Mucosa of descending colon (tissue), 3 donors: Measurements from ENCODE around the gene KIR2DL4. TPM values are rescaled to one million over a fixed set of nuclear protein-coding genes. Genes with fewer than 3 reads are reported as not detected.
"Not testable (repeated sequence)": the region's sequence is repeated elsewhere in the genome, so short reads cannot be mapped to it uniquely, and the experiment has no call there.

Source experiments
- ATAC-seq: fragments of 200-7000 bp; cut with Tn5 transposase; one replicate; pipeline ENCODE4 v1.9.1; 2020; ENCODE audit warnings: mild to moderate bottlenecking, moderate library complexity
- DNase-seq, 3 donors: peaks; one replicate each; pipeline ENCODE4 v3.0.0-alpha.2; 2020
- H3K36me3 ChIP-seq: fragments of 200-600 bp; one replicate; pipeline ENCODE4 v1.8.0; 2021; ENCODE audit warnings: low read depth, mild to moderate bottlenecking
- H3K4me1 ChIP-seq: fragments of 200-600 bp; one replicate; pipeline ENCODE4 v1.8.0; 2021; ENCODE audit warnings: low read depth, mild to moderate bottlenecking
- H3K4me3 ChIP-seq: fragments of 200-600 bp; one replicate; pipeline ENCODE4 v1.8.0; 2021; ENCODE audit warnings: mild to moderate bottlenecking
- H3K9me3 ChIP-seq: fragments of 200-600 bp; one replicate; pipeline ENCODE4 v1.8.0; 2021; ENCODE audit warnings: mild to moderate bottlenecking
- intact Hi-C, 2 donors: fragments of 100-400 bp; cut with DNase I in 1 of 2; cut with micrococcal nuclease in 1 of 2; formaldehyde crosslinking; loops; one replicate each; pipeline versions ENCODE4 v1.11.0 to v1.11.1; 2022; cut with DNase I, micrococcal nuclease
- long read RNA-seq, 2 donors: library from polyadenylated mRNA; unstranded; transcript quantifications; one replicate each; pipeline ENCODE4 v2.0.0, GENCODE V29; 2019 to 2021
- total RNA-seq, 3 donors: library from RNA; stranded (reverse); fragmentation: NEBNext Ultra II Directional in 2 of 3; extraction: Animal tissue kit (Norgen Biotek cat#: 25700) in 2 of 3; gene quantifications; one replicate each; pipeline versions ENCODE4 v1.2.1 to v1.2.4, GENCODE V29; 2021 to 2023
- TF ChIP-seq, protein P1 (sequence below): fragments of 200-600 bp; IDR thresholded peaks from one replicate; pipeline ENCODE4 v1.8.0; 2022; ENCODE audit warnings: antibody characterized with exemption, mild to moderate bottlenecking
- donor health status: DM: no; HTN: no; CAD: no; lungs with moderate emphysema.
- donor health status: DM: no; HTN: no; CAD: no.
- donor health status: DM: no; HTN: yes; CAD: no.

KIR2DL4 gene
- 1 to 10 TPM in 2 of 3 donors, under 1 TPM in 1; 0.51 to 1.7 (median 1.5) TPM for total RNA-seq
- long read RNA-seq, donor 1, result 0 reads
- long read RNA-seq, donor 2, partial matches to known transcripts, result 0 of 2 reads
- long read RNA-seq, donor 2, other reads (novel, unspliced or antisense), result 2 of 2 reads

DNA sequence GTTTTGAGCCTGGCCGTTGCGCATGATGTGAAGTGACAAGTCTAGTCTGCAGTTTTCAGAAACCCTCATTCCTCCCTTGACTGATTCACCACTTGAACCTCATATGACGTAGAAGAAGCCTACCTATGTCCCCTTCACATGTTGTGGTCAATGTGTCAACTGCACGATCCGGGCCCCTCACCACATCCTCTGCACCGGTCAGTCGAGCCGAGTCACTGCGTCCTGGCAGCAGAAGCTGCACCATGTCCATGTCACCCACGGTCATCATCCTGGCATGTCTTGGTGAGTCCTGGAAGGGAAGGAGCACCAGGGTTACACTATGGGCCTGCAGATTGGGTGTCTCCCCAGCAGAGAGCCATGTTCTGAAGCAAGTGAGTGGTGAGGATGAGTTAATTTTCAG lies at the start of gene KIR2DL4:
Gene KIR2DL4 (plus strand): TSS at position 201 of the 400 bp plus-strand sequence. CDS start 42 bp downstream, at position 243.
- ATAC-seq (peak; percentile 25), DNase-seq (no peak)
- TF ChIP-seq, protein P1, sequence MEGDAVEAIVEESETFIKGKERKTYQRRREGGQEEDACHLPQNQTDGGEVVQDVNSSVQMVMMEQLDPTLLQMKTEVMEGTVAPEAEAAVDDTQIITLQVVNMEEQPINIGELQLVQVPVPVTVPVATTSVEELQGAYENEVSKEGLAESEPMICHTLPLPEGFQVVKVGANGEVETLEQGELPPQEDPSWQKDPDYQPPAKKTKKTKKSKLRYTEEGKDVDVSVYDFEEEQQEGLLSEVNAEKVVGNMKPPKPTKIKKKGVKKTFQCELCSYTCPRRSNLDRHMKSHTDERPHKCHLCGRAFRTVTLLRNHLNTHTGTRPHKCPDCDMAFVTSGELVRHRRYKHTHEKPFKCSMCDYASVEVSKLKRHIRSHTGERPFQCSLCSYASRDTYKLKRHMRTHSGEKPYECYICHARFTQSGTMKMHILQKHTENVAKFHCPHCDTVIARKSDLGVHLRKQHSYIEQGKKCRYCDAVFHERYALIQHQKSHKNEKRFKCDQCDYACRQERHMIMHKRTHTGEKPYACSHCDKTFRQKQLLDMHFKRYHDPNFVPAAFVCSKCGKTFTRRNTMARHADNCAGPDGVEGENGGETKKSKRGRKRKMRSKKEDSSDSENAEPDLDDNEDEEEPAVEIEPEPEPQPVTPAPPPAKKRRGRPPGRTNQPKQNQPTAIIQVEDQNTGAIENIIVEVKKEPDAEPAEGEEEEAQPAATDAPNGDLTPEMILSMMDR, result no peak
- intact Hi-C loops, result no loop called here
- Histone ChIP-seq H3K4me1 (no peaks in the 10 kb centered on the region), H3K4me3 (no peak within 1 kb of the TSS), H3K36me3 (no peaks in the 10 kb centered on the region), H3K9me3 (no peaks in the 10 kb centered on the region)

DNA sequence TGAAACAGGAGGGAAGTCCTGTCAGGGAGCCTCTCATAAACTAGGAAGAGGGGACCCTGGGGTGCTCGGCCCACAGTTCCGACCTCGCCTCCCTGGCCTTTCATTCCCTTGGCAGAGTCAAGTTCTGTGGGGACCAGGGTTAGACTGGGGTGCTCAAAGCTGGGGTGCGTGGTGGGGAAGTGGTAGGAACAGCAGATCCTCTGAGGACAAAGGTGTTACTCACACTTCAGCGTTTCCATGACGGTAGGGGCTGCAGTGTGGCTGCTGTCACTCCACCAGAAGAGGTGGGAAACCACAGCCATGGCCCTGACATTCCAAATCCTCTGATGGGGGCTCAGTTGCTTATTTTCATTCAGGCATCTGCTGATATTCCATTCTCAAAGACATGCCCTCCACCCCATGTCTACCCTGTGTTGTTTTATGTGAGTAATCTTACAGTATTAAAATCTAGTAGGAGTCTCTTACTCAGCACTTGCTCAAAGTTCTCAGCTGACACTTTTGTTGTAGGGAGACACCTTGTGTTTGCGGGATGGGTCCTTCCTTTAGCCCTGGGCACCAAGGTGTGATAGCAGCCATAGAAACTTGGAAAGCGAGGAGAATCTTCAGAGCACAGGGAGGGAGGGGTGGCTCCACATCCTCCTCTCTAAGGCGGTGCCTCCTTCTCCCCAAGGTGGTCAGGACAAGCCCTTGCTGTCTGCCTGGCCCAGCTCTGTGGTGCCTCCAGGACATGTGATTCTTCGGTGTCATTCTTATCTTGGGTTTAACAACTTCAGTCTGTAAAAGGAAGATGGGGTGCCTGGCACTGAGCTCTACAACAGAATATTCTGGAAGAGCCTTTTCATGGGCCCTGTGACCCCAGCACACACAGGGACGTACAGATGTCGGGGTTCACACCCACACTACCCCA lies 47.0 kb upstream of the KIR2DL4 start:
- H3K4me3 ChIP-seq, H3K36me3 ChIP-seq, DNase-seq, ATAC-seq, intact Hi-C loops, H3K9me3 ChIP-seq, H3K4me1 ChIP-seq: not testable (repeated sequence)

DNA sequence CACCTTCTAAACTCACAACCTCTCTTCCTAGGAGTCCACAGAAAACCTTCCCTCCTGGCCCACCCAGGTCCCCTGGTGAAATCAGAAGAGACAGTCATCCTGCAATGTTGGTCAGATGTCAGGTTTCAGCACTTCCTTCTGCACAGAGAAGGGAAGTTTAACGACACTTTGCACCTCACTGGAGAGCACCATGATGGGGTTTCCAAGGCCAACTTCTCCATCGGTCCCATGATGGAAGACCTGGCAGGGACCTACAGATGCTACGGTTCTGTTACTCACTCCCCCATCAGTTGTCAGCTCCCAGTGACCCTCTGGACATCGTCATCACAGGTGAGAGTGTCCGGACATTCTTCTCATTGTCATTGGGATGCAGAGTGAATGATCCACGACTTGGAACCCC lies 44.8 kb upstream of the KIR2DL4 start:
- H3K36me3 ChIP-seq, intact Hi-C loops, ATAC-seq, DNase-seq, H3K4me3 ChIP-seq, H3K4me1 ChIP-seq, H3K9me3 ChIP-seq: not testable (repeated sequence)

DNA sequence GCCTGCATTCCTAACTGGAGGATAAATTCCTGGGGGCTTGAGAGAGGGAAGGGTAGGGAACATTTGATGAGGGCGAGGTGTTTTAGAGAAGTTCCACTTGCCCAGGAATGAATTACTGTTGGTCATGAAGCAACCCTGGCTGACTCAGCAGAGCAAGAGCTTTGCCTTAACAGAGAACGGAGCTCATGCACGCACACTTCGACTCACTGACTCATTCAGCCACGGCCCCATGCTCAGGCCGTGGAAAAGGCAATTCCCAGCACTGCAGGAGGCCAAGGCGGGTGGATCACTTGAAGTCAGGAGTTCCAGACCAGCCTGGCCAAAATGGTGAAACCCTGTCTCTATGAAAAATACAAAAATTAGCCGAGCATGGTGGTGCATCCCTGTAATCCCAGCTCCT lies 39.2 kb upstream of the KIR2DL4 start:
- H3K36me3 ChIP-seq, DNase-seq, H3K4me1 ChIP-seq, intact Hi-C loops, ATAC-seq, H3K9me3 ChIP-seq, H3K4me3 ChIP-seq: not testable (repeated sequence)

DNA sequence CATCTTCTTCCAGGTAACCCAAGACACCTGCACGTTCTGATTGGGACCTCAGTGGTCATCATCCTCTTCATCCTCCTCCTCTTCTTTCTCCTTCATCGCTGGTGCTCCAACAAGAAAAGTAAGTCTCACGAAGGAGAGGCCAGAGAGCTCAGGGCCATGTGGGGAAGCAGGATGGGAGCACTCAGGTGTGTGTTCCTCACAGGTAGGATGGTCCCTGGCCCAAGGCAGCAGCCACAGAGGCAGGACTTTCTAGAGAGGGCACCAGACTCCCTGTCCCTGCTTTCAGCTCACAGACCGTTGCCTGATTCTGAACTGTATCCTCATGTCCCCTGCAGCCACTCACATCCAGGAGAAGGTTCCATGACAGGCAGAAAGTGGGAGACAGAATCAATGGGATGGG lies 36.9 kb upstream of the KIR2DL4 start:
- H3K4me1 ChIP-seq, intact Hi-C loops, H3K9me3 ChIP-seq, ATAC-seq, H3K36me3 ChIP-seq, DNase-seq, H3K4me3 ChIP-seq: not testable (repeated sequence)

DNA sequence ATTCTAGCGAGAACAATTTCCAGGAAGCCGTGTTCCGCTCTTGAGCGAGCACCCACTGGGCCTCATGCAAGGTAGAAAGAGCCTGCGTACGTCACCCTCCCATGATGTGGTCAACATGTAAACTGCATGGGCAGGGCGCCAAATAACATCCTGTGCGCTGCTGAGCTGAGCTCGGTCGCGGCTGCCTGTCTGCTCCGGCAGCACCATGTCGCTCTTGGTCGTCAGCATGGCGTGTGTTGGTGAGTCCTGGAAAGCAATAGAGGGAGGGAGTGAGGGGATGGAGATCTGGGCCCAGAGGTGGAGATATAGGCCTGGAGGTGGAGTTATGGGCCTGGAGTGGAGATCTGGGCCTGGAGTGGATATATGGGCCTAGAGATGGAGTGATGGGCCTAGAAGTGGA lies 33.8 kb upstream of the KIR2DL4 start, which contains the start of gene KIR2DL1:
Gene KIR2DL1 (plus strand): TSS at position 148 of the 400 bp plus-strand sequence. CDS start 58 bp downstream, at position 206.
- DNase-seq, H3K9me3 ChIP-seq, intact Hi-C loops, H3K4me3 ChIP-seq, H3K36me3 ChIP-seq, ATAC-seq, H3K4me1 ChIP-seq: not testable (repeated sequence)

DNA sequence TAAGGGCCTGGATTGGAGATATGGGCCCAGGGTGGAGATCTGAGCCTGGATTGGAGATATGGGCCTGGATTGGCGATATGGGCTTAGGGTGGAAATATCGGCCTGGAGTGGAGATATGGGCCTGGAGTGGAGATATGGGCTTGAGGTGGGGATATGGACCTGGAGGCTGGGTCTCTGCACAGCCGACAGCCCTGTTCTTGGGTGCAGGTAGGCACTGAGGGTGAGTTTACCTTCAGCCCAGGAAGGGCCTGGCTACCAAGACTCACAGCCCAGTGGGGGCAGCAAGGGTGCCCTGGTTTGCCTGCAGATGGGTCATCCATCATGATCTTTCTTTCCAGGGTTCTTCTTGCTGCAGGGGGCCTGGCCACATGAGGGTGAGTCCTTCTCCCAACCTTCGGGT lies 32.9 kb upstream of the KIR2DL4 start:
- H3K9me3 ChIP-seq, intact Hi-C loops, DNase-seq, H3K4me3 ChIP-seq, H3K4me1 ChIP-seq, H3K36me3 ChIP-seq, ATAC-seq: not testable (repeated sequence)

DNA sequence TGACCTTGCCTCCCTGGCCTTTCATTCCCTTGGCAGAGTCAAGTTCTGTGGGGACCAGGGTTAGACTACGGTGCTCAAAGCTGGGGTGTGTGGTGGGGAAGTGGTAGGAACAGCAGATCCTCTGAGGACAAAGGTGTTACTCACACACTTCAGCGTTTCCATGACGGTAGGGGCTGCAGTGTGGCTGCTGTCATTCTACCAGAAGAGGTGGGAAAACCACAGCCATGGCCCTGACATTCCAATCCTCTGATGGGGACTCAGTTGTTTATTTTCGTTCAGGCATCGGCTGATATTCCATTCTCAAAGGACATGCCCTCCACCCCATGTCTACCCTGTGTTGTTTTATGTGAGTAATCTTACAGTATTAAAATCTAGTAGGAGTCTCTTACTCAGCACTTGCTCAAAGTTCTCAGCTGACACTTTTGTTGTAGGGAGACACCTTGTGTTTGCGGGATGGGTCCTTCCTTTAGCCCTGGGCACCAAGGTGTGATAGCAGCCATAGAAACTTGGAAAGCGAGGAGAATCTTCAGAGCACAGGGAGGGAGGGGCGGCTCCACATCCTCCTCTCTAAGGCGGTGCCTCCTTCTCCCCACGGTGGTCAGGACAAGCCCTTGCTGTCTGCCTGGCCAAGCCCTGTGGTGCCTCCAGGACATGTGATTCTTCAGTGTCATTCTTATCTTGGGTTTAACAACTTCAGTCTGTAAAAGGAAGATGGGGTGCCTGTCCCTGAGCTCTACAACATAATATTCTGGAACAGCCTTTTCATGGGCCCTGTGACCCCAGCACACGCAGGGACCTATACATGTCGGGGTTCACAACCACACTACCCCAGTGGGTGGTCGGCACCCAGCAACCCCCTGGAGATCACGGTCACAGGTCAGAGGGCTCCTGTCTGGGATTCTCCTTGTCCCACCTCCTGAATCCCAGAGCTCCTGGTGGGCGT lies 32.1 kb upstream of the KIR2DL4 start:
- intact Hi-C loops, H3K4me1 ChIP-seq, H3K36me3 ChIP-seq, H3K9me3 ChIP-seq, DNase-seq, H3K4me3 ChIP-seq, ATAC-seq: not testable (repeated sequence)

DNA sequence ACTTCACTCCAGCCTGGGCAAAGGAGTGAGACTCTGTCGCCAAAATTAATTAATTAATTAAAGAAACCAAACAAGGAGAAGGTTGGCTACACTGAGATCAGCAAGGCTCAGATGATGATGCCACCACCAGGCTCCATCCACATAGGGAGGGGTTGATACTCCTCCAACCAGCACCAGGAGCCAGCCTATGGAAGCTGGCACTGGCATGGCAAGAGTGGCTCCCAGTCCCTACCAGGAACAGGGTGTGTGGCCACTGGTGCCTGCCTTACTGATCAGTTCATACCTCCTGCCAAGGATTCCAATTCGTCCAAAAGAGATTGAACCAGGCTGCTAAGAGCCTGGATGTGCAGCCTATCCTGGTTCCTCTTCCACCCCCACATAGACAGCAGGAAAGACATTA lies 30.7 kb upstream of the KIR2DL4 start:
- intact Hi-C loops, ATAC-seq, H3K4me3 ChIP-seq, H3K4me1 ChIP-seq, H3K36me3 ChIP-seq, H3K9me3 ChIP-seq, DNase-seq: not testable (repeated sequence)

DNA sequence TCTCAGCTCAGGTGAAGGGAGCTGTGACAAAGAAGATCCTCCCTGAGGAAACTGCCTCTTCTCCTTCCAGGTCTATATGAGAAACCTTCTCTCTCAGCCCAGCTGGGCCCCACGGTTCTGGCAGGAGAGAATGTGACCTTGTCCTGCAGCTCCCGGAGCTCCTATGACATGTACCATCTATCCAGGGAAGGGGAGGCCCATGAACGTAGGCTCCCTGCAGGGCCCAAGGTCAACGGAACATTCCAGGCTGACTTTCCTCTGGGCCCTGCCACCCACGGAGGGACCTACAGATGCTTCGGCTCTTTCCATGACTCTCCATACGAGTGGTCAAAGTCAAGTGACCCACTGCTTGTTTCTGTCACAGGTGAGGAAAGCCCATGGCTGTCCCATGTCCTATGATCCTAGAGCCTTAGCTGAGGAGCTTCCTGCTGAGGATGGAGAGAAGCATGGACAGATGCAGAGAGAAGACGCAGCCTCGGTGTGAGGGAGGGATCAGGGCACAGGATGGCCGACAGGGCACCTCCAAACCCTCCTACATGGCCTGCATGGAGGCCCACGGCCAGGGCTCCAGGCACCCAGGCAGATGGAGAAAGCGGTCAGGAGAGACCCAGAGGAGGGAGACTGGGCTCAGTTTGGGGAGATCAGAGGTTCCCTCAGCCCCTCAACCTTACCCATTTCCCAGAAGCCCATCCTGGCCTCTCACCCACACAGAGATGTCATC lies 28.2 kb upstream of the KIR2DL4 start:
- H3K36me3 ChIP-seq, intact Hi-C loops, DNase-seq, ATAC-seq, H3K9me3 ChIP-seq, H3K4me1 ChIP-seq, H3K4me3 ChIP-seq: not testable (repeated sequence)

DNA sequence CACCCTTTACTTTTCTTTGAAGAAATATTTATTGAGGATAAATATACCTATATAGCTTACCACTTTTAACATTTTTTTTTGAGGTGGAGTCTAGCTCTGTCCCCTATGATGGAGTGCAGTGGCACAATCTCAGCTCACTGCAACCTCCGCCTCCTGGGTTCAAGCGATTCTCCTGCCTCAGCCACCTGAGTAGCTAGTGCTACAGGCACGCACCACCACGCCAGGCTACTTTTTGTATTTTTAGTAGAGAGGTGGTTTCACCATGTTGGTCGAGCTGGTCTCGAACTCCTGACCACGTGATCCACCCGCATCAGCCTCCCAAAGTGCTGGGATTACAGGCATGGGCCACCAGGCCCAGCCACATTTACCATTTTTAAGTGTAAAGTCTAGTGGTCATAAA lies 27.6 kb upstream of the KIR2DL4 start:
- H3K4me1 ChIP-seq, H3K9me3 ChIP-seq, H3K36me3 ChIP-seq, DNase-seq, H3K4me3 ChIP-seq, ATAC-seq, intact Hi-C loops: not testable (repeated sequence)

DNA sequence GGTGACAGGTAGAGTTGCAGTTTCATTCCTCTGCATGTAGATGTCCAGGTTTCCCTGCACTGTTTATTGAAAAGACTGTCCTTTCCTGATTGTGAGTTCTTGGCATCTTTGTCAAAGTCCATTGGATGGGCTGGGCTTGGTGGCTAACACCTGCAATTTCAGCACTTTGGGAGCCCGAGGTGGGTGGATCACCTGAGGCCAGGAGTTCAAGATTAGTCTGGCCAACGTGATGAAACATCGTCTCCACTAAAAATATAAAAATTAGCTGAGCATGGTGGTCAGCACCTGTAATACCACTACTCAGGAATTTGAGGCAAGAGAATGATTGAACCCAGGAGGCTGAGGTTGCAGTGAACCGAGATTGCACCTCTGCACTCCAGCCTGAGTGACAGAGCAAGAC lies 25.6 kb upstream of the KIR2DL4 start:
- H3K9me3 ChIP-seq, ATAC-seq, H3K4me3 ChIP-seq, H3K4me1 ChIP-seq, DNase-seq, intact Hi-C loops, H3K36me3 ChIP-seq: not testable (repeated sequence)
